ENCODE measurements around the gene TNRC6B.

Gene TNRC6B

GRCh38 chr22:40347300-40347699 is 169.6 kb downstream of the TNRC6B start (continued):
- TF ChIP-seq, protein P1, sequence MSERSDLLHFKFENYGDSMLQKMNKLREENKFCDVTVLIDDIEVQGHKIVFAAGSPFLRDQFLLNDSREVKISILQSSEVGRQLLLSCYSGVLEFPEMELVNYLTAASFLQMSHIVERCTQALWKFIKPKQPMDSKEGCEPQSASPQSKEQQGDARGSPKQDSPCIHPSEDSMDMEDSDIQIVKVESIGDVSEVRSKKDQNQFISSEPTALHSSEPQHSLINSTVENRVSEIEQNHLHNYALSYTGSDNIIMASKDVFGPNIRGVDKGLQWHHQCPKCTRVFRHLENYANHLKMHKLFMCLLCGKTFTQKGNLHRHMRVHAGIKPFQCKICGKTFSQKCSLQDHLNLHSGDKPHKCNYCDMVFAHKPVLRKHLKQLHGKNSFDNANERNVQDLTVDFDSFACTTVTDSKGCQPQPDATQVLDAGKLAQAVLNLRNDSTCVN (tag by site-specific recombination; optimal IDR thresholded peaks at IDR 0.05) = no peak

- no peak overlapping the region for H3K27ac ChIP-seq (ENCODE audit: extremely low read depth, low read depth, low read length)
- POLR2A ChIA-PET = interaction anchor here (1.1 to 1.7 kb wide), 2 partner anchors 288 to 304 kb away, joined by 4 read pairs; partner anchors contain the start of gene MRTFA
- H3K36me3 ChIP-seq (ENCODE audit: control insufficient read depth in 2 of 2, insufficient read depth in 1 of 2, low read length in 2 of 2) = peaks cover 40 to 49% of the 10 kb centered on the region in 2 experiments
- H3K9me3 ChIP-seq (ENCODE audit: control insufficient read depth, insufficient read depth, low read depth, low read length) = no peaks in the 10 kb centered on the region
- no peak overlapping the region for H3K4me3 ChIP-seq (ENCODE audit: low read depth, low read length)
- CTCF ChIA-PET = interaction anchor here (0.6 to 4.5 kb wide), 43 partner anchors 8 to 818 kb away, joined by 3 to 28 read pairs (median 4); partner anchors contain the start of gene TNRC6B
- peaks cover 5% of the 10 kb centered on the region; the same call in 1 of the 2 replicates for H3K4me1 ChIP-seq (ENCODE audit: control insufficient read depth, insufficient read depth, low read length)
- 0 out of 2 replicates have a peak, but pooled peaks have one; percentile 14 for TF ChIP-seq ZXDB (tag by site-specific recombination; IDR thresholded peaks at IDR 0.05)
- no peak for TF ChIP-seq ZNF19 (tag by site-specific recombination; IDR thresholded peaks at IDR 0.05; ENCODE audit: low read depth)
- TF ChIP-seq SP7 (tag by site-specific recombination; IDR thresholded peaks at IDR 0.05) = no peak
- TF ChIP-seq, protein P2, sequence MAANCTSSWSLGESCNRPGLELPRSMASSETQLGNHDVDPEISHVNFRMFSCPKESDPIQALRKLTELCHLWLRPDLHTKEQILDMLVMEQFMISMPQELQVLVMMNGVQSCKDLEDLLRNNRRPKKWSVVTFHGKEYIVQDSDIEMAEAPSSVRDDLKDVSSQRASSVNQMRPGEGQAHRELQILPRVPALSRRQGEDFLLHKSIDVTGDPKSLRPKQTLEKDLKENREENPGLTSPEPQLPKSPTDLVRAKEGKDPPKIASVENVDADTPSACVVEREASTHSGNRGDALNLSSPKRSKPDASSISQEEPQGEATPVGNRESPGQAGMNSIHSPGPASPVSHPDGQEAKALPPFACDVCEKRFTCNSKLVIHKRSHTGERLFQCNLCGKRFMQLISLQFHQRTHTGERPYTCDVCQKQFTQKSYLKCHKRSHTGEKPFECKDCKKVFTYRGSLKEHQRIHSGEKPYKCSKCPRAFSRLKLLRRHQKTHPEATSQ (tag by site-specific recombination; IDR thresholded peaks at IDR 0.05) = no peak
- peak; percentile 94 for TF ChIP-seq ZNF654 (tag by site-specific recombination; IDR thresholded peaks at IDR 0.05; ENCODE audit: low read depth)
- TF ChIP-seq KLF16 (tag by site-specific recombination; IDR thresholded peaks at IDR 0.05) = no peak
- TF ChIP-seq ZSCAN23 (tag by site-specific recombination; IDR thresholded peaks at IDR 0.05) = no peak
- TF ChIP-seq ZNF223 (tag by site-specific recombination; IDR thresholded peaks at IDR 0.05) = no peak
- no peak for TF ChIP-seq ZBTB11 (tag by site-specific recombination; conservative IDR thresholded peaks at IDR 0.05; ENCODE audit: low read depth)
- no peak for TF ChIP-seq ZBTB10 (tag by site-specific recombination; IDR thresholded peaks at IDR 0.05)
- TF ChIP-seq HIC1 (tag by site-specific recombination; IDR thresholded peaks at IDR 0.05) = no peak
- no peak for TF ChIP-seq HOXC10 (CRISPR knock-in tag; IDR thresholded peaks at IDR 0.05)
- TF ChIP-seq SCRT2 (tag by site-specific recombination; IDR thresholded peaks at IDR 0.05) = 0 out of 2 replicates have a peak, but pooled peaks have one; percentile 13
- no peak for TF ChIP-seq TRIM28 (IDR thresholded peaks at IDR 0.05; ENCODE audit: borderline replicate concordance, low read length)
- TF ChIP-seq ZNF510 (tag by site-specific recombination; IDR thresholded peaks at IDR 0.05; ENCODE audit: insufficient replicate concordance) = no peak
- TF ChIP-seq ZNF292 (tag by site-specific recombination; IDR thresholded peaks at IDR 0.05; ENCODE audit: borderline replicate concordance, low read depth) = no peak
- TF ChIP-seq ZNF664 (tag by site-specific recombination; IDR thresholded peaks at IDR 0.05) = no peak
- no peak for TF ChIP-seq GFI1B (tag by site-specific recombination; IDR thresholded peaks at IDR 0.05)
- TF ChIP-seq ZNF621 (tag by site-specific recombination; IDR thresholded peaks at IDR 0.05) = no peak
- TF ChIP-seq SP3 (tag by site-specific recombination; IDR thresholded peaks at IDR 0.05) = no peak
- no peak for TF ChIP-seq ZNF777 (tag by site-specific recombination; IDR thresholded peaks at IDR 0.05; ENCODE audit: borderline replicate concordance)
- TF ChIP-seq ZNF707 (tag by site-specific recombination; IDR thresholded peaks at IDR 0.05) = no peak
- 0 out of 2 replicates have a peak, but pooled peaks have one; percentile 35 for TF ChIP-seq ZNF2 (tag by site-specific recombination; IDR thresholded peaks at IDR 0.05)
- TF ChIP-seq ZNF132 (tag by site-specific recombination; IDR thresholded peaks at IDR 0.05; ENCODE audit: borderline replicate concordance) = no peak
- TF ChIP-seq ZNF366 (tag by site-specific recombination; conservative IDR thresholded peaks at IDR 0.05) = no peak
Observed at GRCh38 chr22:40348025-40348658, 170.4 kb downstream of the TNRC6B start.
